MCF 10A (cell line): ENCODE data around the gene ZSWIM6. TPM values are rescaled to one million over a fixed set of nuclear protein-coding genes. Genes with fewer than 3 reads are reported as not detected.

Source experiments
- BruUV-seq: library from RNA; stranded (reverse); fragments of 400-500 nt; replicated peaks from 2 replicates; lab custom pipeline; 2021; lab: Mats Ljungman, UMichigan
- CTCF ChIA-PET: fragments of 300-600 bp; sonication (Branson Sonifier 250); formaldehyde crosslinking; extraction: SDS; loops from one replicate; lab custom pipeline; 2021; ENCODE audit warnings: antibody characterized with exemption, inconsistent platforms; lab: Yijun Ruan, JAX
- POLR2A ChIA-PET: fragments of 300-600, 350-650 bp; sonication (Branson Sonifier 250); formaldehyde crosslinking; extraction: SDS; loops from one replicate; lab custom pipeline; 2020; ENCODE audit warnings: antibody characterized with exemption, inconsistent platforms; lab: Yijun Ruan, JAX
- DNase-seq: peaks from one replicate; pipeline ENCODE4 v3.0.0-alpha.2; 2018; ENCODE audit not compliant: unreplicated experiment
- H3K27ac Mint-ChIP-seq: one replicate; pipeline ENCODE4 v1.8.0; 2022; ENCODE audit warnings: mild to moderate bottlenecking, low read depth, mixed read lengths; ENCODE audit not compliant: unreplicated experiment
- H3K27me3 Mint-ChIP-seq: one replicate; pipeline ENCODE4 v1.8.0; 2022; ENCODE audit warnings: mixed read lengths; ENCODE audit not compliant: insufficient read depth, unreplicated experiment
- H3K36me3 Mint-ChIP-seq: one replicate; pipeline ENCODE4 v1.8.0; 2022; ENCODE audit warnings: mild to moderate bottlenecking, moderate library complexity, mixed read lengths; ENCODE audit not compliant: insufficient read depth, unreplicated experiment
- H3K4me1 Mint-ChIP-seq: one replicate; pipeline ENCODE4 v1.8.0; 2022; ENCODE audit warnings: mixed read lengths; ENCODE audit not compliant: insufficient read depth, unreplicated experiment
- H3K4me3 Mint-ChIP-seq: one replicate; pipeline ENCODE4 v1.8.0; 2022; ENCODE audit warnings: mild to moderate bottlenecking, moderate library complexity, mixed read lengths; ENCODE audit not compliant: unreplicated experiment
- H3K9me3 Mint-ChIP-seq: one replicate; pipeline ENCODE4 v1.8.0; 2022; ENCODE audit warnings: mixed read lengths; ENCODE audit not compliant: unreplicated experiment
- intact Hi-C: fragments of 100-400 bp; cut with micrococcal nuclease; formaldehyde crosslinking; loops from 2 replicates; pipeline ENCODE4 v1.14.1; 2022
- total RNA-seq: library from RNA; stranded (reverse); gene quantifications from 2 replicates; pipeline ENCODE4 v1.2.3, GENCODE V29; 2022
- TF ChIP-seq, protein P1 (sequence below): fragments of 200-600 bp; IDR thresholded peaks from one replicate; pipeline ENCODE4 v1.8.0; 2022; ENCODE audit warnings: antibody characterized with exemption, mild to moderate bottlenecking; ENCODE audit not compliant: unreplicated experiment

The ZSWIM6 gene
- total RNA-seq, 1 experiment from 2014 or later, result 12.0 TPM

- no peaks in the 10 kb centered on the region for H3K36me3 Mint-ChIP-seq
- H3K27me3 Mint-ChIP-seq, result no peaks in the 10 kb centered on the region
- no peak for DNase-seq
- ChIA-PET CTCF (interaction anchor here (0.8 to 0.9 kb wide), 2 partner anchors 19 to 23 kb away, joined by 3 to 6 read pairs; no protein-coding TSS in a partner anchor), POLR2A (no interaction called here)
- H3K27ac Mint-ChIP-seq, result no peak overlapping the region
- intact Hi-C loops, result no loop called here
- TF ChIP-seq, protein P1, sequence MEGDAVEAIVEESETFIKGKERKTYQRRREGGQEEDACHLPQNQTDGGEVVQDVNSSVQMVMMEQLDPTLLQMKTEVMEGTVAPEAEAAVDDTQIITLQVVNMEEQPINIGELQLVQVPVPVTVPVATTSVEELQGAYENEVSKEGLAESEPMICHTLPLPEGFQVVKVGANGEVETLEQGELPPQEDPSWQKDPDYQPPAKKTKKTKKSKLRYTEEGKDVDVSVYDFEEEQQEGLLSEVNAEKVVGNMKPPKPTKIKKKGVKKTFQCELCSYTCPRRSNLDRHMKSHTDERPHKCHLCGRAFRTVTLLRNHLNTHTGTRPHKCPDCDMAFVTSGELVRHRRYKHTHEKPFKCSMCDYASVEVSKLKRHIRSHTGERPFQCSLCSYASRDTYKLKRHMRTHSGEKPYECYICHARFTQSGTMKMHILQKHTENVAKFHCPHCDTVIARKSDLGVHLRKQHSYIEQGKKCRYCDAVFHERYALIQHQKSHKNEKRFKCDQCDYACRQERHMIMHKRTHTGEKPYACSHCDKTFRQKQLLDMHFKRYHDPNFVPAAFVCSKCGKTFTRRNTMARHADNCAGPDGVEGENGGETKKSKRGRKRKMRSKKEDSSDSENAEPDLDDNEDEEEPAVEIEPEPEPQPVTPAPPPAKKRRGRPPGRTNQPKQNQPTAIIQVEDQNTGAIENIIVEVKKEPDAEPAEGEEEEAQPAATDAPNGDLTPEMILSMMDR, result no peak
- no peak overlapping the region for H3K4me3 Mint-ChIP-seq
- BruUV-seq, result no TSS peak
- H3K4me1 Mint-ChIP-seq, result no peaks in the 10 kb centered on the region
- no peaks in the 10 kb centered on the region for H3K9me3 Mint-ChIP-seq
These were observed 145.7 kb downstream of the ZSWIM6 start for GRCh38 chr5:61477788-61478187.

GRCh38 chr5:61479850-61480614 lies 148.0 kb downstream of the ZSWIM6 start:
- CTCF ChIA-PET, result interaction anchor here (0.6 to 1.1 kb wide), 3 partner anchors 12 to 119 kb away, joined by 3 to 4 read pairs (median 3); no protein-coding TSS in a partner anchor
- intact Hi-C loops, result no loop called here
- Mint-ChIP-seq H3K4me1 (no peaks in the 10 kb centered on the region), H3K27me3 (no peaks in the 10 kb centered on the region), H3K4me3 (no peak overlapping the region), H3K36me3 (peaks cover 7% of the 10 kb centered on the region), H3K9me3 (no peaks in the 10 kb centered on the region), H3K27ac (no peak overlapping the region)
- no peak for DNase-seq
- TF ChIP-seq, protein P1, result no peak
- POLR2A ChIA-PET, result interaction anchor here (0.6 to 0.9 kb wide), 3 partner anchors 9 to 55 kb away, joined by 3 to 6 read pairs (median 3); no protein-coding TSS in a partner anchor
- BruUV-seq, result no TSS peak

GRCh38 chr5:61482980-61483379 lies 150.9 kb downstream of the ZSWIM6 start:
- Mint-ChIP-seq H3K4me3 (no peak overlapping the region), H3K27ac (no peak overlapping the region), H3K27me3 (no peaks in the 10 kb centered on the region), H3K9me3 (no peaks in the 10 kb centered on the region), H3K4me1 (no peaks in the 10 kb centered on the region), H3K36me3 (peaks cover 7% of the 10 kb centered on the region)
- TF ChIP-seq, protein P1, result no peak
- no peak for DNase-seq
- intact Hi-C loops, result no loop called here
- no TSS peak for BruUV-seq
- ChIA-PET POLR2A (no interaction called here), CTCF (interaction anchor here (0.7 kb wide), 1 partner anchor 183 kb away, joined by 3 read pairs; no protein-coding TSS in a partner anchor)

DNA sequence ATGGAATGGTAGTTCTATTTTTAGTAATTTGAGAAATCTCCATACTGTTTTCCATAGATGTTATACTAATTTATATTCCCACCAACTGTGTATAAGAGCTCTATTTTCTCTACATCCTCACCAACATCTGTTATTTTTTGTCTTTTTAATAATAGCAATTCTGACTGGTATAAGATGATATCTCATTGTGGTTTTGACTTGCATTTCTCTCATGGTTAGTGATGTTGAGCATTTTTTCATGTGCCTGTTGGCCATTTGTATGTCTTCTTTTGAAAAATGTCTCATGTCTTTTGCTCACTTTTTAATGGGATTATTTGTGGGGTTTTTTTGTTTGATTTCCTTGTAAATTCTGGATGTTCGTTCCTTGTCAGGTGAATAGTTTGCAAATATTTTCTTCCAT lies 154.4 kb downstream of the ZSWIM6 start:
- no peak overlapping the region for H3K4me3 Mint-ChIP-seq
- TF ChIP-seq, protein P1, result no peak
- ChIA-PET POLR2A (interaction anchor here (1.7 kb wide), 1 partner anchor 14 kb away, joined by 3 read pairs; no protein-coding TSS in a partner anchor), CTCF (no interaction called here)
- BruUV-seq, result no TSS peak
- intact Hi-C loops, result no loop called here
- peaks cover 7% of the 10 kb centered on the region for H3K36me3 Mint-ChIP-seq
- H3K9me3 Mint-ChIP-seq, result peaks cover 9% of the 10 kb centered on the region
- H3K27me3 Mint-ChIP-seq, result no peaks in the 10 kb centered on the region
- H3K27ac Mint-ChIP-seq, result no peak overlapping the region
- no peak for DNase-seq
- no peaks in the 10 kb centered on the region for H3K4me1 Mint-ChIP-seq
